ENCODE measurements around the gene ARID4B.
A peak's percentile ranks its signal among the peaks of the same experiment; 100 is the strongest.
"Not testable (repeated sequence)": the region's sequence is repeated elsewhere in the genome, so short reads cannot be mapped to it uniquely, and the experiment has no call there.

Gene ARID4B

DNA sequence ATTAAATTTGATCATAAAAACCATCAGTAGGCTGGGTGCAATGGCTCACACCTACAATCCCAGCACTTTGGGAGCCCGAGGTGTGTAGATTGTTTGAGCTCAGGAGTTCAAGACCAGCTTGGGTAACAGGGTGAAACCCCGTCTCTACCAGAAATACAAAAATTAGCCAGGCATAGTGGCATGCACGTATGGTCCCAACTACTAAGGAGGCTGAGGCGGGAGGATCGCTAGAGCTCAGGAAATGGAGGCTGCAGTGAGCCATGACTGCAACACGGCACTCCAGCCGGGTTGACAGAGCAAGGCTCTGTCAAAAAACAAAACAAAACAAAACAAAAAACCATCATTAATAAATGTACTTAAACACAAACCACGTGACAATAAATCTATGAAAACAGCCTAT lies 61.0 kb downstream of the ARID4B start:
- DNase-seq, result no peak

DNA sequence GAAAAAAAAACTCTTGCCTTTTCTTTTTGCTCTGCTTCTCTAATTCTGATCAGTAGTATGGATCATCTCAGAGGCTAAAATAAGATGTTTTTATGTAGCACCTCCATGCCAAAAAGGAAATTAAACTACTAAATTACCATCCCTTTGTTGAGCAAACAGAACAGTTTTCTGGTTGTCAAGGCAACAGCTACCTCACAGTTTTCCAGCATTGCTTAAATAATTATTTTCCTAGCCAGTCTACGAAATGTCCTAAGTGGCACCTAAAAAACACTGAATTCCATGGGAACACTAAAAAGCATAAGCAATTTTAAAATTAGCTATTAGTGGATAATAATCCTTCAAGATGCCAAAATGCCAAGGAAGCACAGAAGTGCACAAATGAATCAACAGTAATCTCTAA lies 61.7 kb downstream of the ARID4B start:
- DNase-seq, result peak; percentile 14

DNA sequence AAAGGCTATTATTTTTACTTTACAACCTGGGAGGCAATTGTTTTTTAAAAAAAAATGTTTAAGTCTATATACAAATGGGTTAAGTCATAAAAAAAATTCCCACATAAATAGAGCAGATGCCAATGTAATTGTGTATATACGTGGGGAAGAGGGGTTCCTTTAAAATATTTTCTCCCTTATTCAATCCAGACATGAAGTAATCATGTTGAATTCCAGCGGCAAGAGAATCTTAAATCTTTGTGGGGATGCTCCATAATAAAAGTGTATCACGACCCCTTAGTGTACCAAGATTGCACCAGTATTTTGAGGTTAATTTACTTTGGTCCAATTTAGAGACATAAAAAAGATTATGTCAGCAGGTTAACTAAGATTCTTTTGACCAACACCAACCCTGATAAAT lies 62.1 kb downstream of the ARID4B start:
- no peak for DNase-seq

DNA sequence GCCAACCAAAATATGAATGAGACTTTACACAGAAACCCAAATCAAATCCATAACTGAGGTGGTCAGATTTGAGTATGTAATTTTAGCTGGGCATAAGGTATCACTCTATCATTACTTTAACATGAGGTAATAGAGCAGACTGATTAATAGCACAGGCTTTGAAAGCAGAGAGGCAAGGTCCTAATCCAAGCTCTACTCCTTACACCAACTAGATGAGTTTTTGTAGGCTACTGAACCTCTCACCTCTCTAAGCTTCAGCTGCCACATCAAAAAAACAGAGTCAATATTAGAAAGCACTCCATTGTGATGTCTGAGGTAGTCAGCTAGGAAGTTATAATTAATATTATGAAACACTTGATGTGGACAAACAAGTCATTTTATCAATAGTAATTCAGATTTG lies 63.7 kb downstream of the ARID4B start:
- no peak for DNase-seq

GRCh38 chr1:235262539-235262938 lies 65.4 kb downstream of the ARID4B start:
- DNase-seq, result no peak

DNA sequence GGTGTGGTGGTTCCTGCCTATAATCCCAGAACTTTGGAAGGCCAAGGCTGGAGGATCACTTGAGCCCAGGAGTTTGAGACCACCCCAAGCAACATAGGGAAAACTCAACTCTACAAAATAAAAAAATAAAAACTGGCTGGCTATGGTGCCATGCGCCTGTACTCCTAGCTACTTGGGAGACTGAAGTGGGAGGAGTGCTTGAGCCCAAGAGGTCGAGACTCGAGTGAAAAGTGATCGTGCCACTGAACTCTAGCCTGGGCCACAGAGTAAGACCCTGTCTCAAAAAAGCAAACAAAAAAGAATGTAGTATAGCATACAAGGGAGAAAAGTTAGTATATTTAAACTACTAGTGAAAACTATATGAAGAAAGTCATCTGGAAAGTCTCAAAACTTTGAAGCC lies 66.7 kb downstream of the ARID4B start:
- DNase-seq, result no peak

DNA sequence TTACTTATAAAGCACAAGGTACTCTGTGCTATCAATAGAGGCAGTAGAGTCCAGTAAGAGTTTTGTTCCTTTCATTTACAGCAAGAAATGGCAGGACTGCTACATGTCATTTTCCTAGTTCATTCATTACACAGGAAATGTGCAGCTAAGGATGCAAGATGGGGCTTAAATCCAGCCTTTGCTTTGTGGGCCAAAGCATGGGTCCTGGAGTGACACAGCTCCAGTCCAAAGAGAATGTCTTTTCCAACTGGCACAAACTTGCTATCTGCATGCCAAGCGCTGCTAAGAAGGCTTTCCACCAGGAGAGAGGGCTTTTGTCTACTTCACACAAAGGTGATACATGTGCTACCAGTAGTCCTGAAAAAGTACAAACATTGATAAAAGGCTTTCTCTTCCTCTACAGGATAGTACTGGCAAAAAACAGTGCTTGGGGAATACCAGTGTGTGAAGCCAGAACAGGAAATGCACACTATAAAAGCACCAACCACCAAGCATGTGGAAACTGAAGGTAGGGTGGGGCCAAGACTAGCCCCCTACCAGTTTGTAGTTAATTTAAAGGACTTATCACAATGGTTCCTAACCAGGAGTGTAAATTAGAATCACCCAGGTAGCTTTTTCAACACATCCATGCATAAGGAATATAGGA lies 68.7 kb downstream of the ARID4B start:
- DNase-seq, result no peak

DNA sequence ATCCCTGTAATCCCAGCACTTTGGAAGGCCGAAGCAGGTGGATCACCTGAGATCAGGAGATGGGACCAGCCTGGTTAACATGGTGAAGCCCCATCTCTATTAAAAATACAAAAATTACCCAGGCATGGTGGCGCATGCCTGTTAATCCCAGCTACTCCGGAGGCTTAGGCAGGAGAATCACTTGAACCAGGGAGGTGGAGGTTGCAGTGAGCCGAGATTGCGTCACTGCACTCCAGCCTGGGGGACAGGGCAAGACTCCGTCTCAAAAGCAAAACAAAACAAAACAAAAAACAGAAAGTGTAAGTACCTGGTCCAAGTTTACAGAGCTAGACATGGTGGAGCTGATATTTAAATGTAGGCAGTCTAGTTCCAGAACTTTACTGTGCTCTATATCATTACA lies 69.9 kb downstream of the ARID4B start:
- DNase-seq, result not testable (repeated sequence)

- DNase-seq, result no peak
Measured at GRCh38 chr1:235254721-235255120, 73.3 kb downstream of the ARID4B start.

GRCh38 chr1:235253219-235253962 lies 74.6 kb downstream of the ARID4B start:
- DNase-seq, result peak; percentile 79

DNA sequence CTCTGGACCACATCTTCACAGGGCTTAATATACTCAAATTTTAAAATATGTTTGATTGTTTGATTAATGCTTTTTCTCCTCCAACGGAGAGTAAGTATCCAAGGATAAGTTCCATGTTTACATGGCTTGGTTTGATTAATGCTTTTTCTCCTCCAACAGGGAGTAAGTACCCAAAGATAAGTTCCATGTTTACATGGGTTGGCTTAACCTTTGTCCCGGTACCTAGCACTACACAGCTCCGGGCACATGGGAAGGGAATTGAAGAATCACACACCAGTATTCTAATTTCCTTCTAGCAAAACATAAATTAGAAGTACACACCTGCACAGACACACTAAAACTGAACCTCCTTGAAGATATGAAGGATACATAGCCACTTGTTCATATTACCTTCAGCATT lies 77.5 kb downstream of the ARID4B start:
- no peak for DNase-seq

- DNase-seq, result no peak
Measured at GRCh38 chr1:235246022-235246948, 81.7 kb downstream of the ARID4B start.

GRCh38 chr1:235244974-235245592 lies 82.9 kb downstream of the ARID4B start:
- DNase-seq, result no peak

GRCh38 chr1:235240960-235241359 lies 87.0 kb downstream of the ARID4B start:
- no peak for DNase-seq

DNA sequence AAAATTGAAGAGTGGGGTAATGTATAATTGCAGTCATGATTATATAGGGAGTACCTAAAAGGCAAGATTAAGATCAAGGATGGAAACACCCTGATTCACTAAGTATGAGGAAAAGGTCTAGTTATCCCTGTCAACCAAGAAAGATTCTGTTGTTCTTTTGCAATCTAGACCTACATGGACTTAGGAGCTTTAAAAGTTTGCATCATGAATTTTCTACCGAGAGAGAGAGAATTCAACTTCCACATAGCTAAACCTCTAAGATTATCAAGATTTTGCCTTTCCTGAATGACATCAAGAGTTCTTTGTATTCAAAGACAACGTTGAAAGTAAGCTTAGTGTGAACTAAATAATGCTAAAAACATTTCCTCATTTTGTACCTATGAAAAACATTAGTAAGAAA lies 88.1 kb downstream of the ARID4B start:
- no peak for DNase-seq

- DNase-seq, result no peak
Measured at GRCh38 chr1:235238558-235238957, 89.4 kb downstream of the ARID4B start.

- no peak for DNase-seq
Measured at GRCh38 chr1:235236128-235236527, 91.9 kb downstream of the ARID4B start.

GRCh38 chr1:235229868-235230267 lies 98.1 kb downstream of the ARID4B start:
- no peak for DNase-seq

GRCh38 chr1:235227414-235227813 lies 100.6 kb downstream of the ARID4B start:
- no peak for DNase-seq

DNA sequence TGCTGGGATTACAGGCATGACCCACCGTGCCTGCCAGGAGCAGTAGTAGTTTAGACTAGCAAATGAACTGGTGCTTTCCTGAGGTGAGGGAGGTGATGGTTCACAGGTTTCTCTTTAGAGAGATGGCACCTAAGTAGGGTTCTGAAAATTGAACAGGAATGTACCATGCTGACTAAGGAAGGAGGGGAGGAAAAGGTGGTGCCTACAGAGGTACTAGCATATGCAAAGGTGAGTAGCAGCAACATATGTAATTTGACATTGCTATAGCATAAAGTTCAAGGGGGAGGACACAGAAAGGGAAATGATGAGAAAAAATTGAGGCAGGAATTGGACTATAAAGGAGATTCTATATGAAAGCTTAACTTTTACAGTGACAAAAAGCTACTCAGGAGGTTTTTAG lies 101.0 kb downstream of the ARID4B start:
- no peak for DNase-seq

DNA sequence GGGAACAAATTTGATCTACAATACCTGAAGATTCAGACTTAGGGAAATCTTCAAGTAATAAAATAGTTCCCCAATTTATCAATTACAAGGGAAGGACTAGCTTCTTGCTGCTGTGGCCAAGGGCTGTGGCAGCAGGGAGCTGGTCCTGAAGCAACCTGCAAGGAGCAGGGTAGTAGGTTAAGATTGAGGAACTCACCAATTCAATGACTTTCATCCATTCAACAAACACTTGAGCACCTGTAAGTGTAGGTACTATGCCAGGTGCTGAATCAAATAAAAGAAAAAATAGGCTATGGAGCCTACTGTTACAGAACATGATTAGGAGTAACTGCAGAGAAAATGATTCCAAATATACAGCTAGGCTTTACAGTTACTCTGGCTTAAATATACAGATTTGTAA lies 102.7 kb downstream of the ARID4B start:
- no peak for DNase-seq

GRCh38 chr1:235221653-235222375 lies 106.2 kb downstream of the ARID4B start:
- no peak for DNase-seq

- DNase-seq, result no peak
Measured at GRCh38 chr1:235215453-235215852, 112.5 kb downstream of the ARID4B start.
